ENCODE data around the gene PDCD4. TPM values are rescaled to one million over a fixed set of nuclear protein-coding genes. Genes with fewer than 3 reads are reported as not detected.
A peak's percentile ranks its signal among the peaks of the same experiment; 100 is the strongest.

PDCD4 gene
- total RNA-seq, 2 donors from 2014 or later, result 22.1 to 22.6 TPM

- H3K4me3 ChIP-seq, result no peak overlapping the region
- peaks cover 0 to 26% of the 10 kb centered on the region in 2 donors for H3K4me1 ChIP-seq
- H3K27me3 ChIP-seq, result no peaks in the 10 kb centered on the region
- no peak for DNase-seq (ENCODE audit: low spot score)
- H3K9me3 ChIP-seq, result no peaks in the 10 kb centered on the region
- no peak overlapping the region for H3K27ac ChIP-seq
- H3K36me3 ChIP-seq, result no peaks in the 10 kb centered on the region
- no peak for TF ChIP-seq CTCF (IDR thresholded peaks at IDR 0.05)
Observed at GRCh38 chr10:110927461-110927860, 55.7 kb downstream of the PDCD4 start.

DNA sequence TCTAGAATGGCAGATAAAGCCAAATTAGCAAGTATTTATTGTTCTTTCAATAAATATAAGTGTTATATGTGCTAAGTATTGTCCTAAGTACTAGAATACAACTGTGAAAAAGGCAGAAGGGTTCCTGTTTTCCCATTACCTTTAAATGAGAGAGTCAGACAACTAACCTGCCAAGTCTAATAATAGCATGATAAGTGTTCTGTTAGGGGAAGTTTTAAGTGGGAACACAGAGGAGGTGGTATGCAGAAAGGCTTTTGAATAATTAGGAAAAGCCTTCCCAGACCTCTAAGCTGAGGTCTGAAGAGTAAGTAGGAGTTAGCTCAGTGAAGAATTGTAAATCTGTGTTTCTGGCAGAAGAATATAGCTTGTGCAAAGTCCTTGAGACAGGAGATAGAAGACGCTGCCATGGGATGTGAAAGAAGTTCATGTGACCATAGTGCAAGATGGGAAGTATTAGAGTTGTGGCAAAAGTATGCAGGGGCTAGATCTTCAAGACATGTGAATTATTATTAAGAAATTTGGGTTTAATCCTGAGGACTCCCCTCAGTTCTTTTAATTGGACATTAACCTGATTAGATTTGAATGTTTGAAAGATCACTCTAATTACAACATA, 60.1 kb downstream of the PDCD4 start:
- Histone ChIP-seq H3K36me3 (no peaks in the 10 kb centered on the region), H3K27me3 (no peaks in the 10 kb centered on the region), H3K4me1 (peaks cover 0 to 16% of the 10 kb centered on the region in 2 donors), H3K9me3 (no peaks in the 10 kb centered on the region), H3K4me3 (no peak overlapping the region), H3K27ac (peak overlapping the region; percentile 15 to 61)
- no peak for TF ChIP-seq CTCF (IDR thresholded peaks at IDR 0.05)
- DNase-seq (ENCODE audit: low spot score), result no peak

DNA sequence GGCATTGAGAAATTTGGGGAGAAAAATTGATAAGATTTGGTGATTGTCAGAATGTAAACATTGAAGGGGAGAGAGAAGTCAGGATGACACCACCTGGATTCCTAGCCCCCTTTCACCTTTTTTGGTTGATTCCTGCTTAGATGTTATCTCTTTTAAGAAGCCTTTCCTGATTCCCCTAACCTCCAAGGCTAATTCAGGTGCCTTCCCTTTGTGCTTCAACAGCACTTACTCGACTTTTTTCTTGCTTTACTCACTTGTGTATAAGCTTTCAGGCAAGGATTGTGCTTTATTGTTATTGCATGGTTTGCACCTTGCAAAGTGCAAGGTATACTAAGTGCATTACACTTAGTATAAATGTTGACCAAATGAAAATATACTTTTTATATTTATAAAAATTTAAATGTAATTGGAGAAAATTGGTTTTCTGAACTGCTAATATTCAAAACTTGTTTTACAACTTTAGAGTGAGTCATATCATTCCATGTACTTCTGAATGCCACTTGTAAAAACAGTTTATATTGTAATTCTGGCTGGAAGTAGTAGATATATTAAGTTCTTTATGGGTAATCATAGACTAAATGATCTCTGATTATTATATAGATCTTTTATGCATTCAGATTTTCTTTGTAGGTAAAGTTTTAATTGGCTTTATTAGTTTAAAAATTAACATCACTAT, 60.9 kb downstream of the PDCD4 start:
- no peak for DNase-seq (ENCODE audit: low spot score)
- Histone ChIP-seq H3K9me3 (no peaks in the 10 kb centered on the region), H3K4me1 (peaks cover 0 to 12% of the 10 kb centered on the region in 2 donors), H3K36me3 (no peaks in the 10 kb centered on the region), H3K27ac (peak overlapping the region in 1 of 2 donors; percentile 61), H3K4me3 (no peak overlapping the region), H3K27me3 (no peaks in the 10 kb centered on the region)
- TF ChIP-seq CTCF (IDR thresholded peaks at IDR 0.05), result no peak

GRCh38 chr10:110936757-110937156, 65.0 kb downstream of the PDCD4 start:
- H3K4me3 ChIP-seq, result no peak overlapping the region

DNA sequence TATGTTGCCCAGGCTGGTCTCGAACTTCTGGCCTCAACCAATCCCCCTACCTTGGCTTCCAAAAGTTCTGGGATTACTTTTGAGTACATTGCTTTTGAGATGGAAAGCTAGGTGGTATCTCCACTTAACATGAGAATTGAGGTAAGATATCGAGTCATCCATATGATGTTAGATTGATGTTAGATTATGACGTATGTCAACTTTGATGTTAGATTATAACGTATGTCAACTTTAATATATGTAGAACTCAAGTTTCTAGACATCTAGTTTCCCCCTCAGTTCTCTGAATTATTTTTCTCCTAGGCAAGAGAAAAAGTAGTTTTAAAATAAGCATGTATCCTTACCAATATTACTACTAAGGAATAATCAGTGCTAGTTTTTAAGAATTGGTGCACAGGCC, 67.7 kb downstream of the PDCD4 start:
- no peaks in the 10 kb centered on the region for H3K27me3 ChIP-seq
- no peak for DNase-seq (ENCODE audit: low spot score)
- H3K27ac ChIP-seq, result no peak overlapping the region
- no peaks in the 10 kb centered on the region for H3K4me1 ChIP-seq
- no peaks in the 10 kb centered on the region for H3K36me3 ChIP-seq
- H3K4me3 ChIP-seq, result no peak overlapping the region
- TF ChIP-seq CTCF (IDR thresholded peaks at IDR 0.05), result no peak
- H3K9me3 ChIP-seq, result no peaks in the 10 kb centered on the region

More at GRCh38 chr10:110936757-110937156, 65.0 kb downstream of the PDCD4 start:
- no peaks in the 10 kb centered on the region for H3K9me3 ChIP-seq
- H3K27me3 ChIP-seq, result no peaks in the 10 kb centered on the region
- H3K27ac ChIP-seq, result no peak overlapping the region
- DNase-seq (ENCODE audit: low spot score), result no peak
- no peak for TF ChIP-seq CTCF (IDR thresholded peaks at IDR 0.05)
- H3K36me3 ChIP-seq, result no peaks in the 10 kb centered on the region
- H3K4me1 ChIP-seq, result peaks cover 0 to 8% of the 10 kb centered on the region in 2 donors

Data from right atrium auricular region (tissue), 2 donors.